Activated CD8-positive, alpha-beta memory T cell treated with anti-CD3 and anti-CD28 coated beads for 48 hours (primary cell): ENCODE results near the gene TASL.
"Not testable (repeated sequence)": the region's sequence is repeated elsewhere in the genome, so short reads cannot be mapped to it uniquely, and the experiment has no call there.

Experiments used
- DNase-seq, 3 experiments: peaks; one replicate each; pipeline ENCODE4 v3.0.0-alpha.2; 2020; ENCODE audit warnings: low read depth in 2 of 3, low spot score in 2 of 3

Gene TASL

DNA sequence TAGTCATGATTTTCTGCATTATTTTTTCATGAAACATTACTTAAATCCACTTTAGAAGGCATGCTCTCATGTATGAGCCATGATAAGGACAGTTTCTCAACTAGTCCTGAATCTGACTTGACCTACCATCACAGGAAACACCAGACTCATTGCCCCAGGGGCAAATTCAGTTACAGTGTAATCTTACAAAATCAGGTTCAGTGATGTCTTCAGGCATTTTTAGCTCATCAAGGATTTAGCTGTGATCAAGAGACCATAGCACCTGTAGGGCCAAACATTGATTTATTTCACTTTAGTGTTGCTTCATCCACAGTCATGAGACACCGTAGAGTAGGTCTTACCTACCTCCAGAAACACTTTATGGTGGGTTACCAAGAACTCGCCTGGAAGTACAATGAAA, 3.1 kb upstream of the TASL start:
- DNase-seq = no peak

DNA sequence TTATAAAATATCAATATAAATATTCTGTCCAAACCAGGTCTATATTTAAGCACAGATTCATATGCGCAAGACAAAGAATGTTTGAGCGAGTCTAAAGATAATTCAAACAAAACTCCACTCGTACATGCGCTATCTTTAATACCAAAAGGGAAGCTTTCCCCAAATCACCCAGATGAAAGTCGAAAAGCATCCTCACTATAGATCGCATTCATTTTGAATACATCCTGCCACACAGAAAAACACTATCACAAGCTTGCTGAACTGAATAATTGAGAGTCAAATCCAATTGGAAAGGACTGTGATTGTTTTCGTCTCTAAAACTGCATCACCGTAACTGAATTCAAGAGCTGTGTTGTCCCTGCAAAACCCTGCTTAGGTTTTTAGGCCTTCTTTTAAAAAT, 685 bp downstream of the TASL start:
- DNase-seq = no peak

DNA sequence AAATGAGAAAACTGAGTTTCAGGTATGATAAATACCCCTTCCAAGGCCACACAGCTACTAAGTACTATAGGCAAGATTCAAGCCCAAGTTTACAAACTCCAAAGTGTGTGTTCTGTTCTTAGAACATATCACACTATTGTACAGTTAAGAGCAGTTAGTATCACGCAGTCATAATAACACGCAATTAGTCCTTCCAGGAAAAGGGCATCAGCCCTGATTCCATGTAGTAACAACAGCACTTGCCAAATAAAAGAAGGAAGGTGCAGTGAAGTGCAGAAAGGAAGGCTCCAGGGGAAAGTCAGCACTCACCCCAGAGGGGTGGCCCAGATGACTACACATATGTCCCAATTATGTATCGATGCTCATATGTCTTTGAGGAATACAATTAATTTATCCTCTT, 4.4 kb downstream of the TASL start:
- no peak for DNase-seq

DNA sequence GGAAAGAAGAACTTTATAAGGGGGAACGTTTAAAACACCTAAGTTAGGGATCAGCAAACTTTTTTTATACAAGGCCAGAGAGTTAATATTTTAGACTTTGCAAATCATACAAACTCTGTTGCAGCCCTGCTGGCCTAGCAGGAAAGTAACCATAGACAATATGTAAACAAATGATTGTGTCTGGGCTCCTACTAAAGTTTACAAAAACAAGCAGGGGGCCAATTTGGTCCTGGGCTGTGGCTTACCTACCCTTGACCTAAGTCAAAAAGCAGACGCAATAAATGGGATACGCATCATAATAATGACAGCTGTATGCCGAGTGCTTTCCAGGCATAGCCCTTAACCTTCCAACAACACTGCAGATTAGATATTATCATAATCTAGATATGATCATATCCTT, 4.9 kb downstream of the TASL start:
- no peak for DNase-seq

DNA sequence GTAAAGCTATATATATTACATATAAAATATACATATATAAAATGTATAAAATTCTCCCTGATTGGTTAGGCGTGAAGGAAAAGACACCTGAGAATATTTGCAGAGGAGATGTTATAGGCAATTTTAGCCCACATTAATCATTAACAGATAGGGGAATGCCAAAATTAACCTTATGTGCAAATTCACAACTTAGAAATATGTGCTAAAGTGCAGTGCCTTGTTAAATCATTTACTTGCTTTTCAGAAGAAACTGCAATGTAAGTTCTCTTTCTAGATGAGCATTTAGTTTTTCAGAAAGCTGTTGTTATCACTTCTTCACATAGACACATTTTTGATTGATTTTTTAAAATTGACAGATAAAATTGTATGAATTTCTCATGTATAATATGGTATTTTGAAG, 5.6 kb downstream of the TASL start:
- DNase-seq = no peak

DNA sequence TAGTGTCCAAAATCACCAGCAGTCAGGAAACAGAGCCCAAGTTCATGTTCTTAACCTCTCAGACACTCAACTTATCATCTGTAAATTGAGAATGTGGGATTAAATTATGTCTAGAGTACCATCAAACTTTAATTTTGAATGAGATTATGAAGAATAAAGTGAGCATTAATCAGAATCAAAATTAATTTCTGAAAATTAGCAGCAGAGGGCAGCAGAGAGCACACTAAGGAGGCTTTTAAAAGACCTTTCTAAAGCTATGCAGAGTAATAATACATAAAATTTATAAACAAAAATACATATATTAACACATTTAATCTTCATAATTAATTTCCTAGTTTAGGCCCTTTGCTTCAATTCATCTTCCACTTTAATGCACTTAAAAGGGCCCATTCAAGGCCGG, 7.1 kb downstream of the TASL start:
- no peak for DNase-seq

DNA sequence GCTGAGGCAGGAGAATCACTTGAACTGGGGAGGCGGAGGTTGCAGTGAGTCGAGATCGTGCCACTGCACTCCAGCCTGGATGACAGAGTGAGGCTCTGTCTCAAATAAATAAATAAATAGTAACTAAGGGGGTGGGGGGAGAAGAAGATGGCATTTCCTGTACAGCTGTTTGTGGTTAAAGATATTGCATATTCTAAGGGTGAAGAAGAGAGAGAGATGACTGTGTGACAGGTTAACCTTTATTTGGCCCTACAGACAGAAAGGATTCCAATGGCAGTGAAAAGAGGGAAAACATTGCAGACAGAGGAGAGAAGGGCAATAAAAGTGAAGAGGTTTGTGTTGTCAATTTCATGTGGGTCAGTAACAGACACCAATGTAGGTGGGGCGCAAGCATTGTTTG, 9.4 kb downstream of the TASL start:
- DNase-seq = no peak

DNA sequence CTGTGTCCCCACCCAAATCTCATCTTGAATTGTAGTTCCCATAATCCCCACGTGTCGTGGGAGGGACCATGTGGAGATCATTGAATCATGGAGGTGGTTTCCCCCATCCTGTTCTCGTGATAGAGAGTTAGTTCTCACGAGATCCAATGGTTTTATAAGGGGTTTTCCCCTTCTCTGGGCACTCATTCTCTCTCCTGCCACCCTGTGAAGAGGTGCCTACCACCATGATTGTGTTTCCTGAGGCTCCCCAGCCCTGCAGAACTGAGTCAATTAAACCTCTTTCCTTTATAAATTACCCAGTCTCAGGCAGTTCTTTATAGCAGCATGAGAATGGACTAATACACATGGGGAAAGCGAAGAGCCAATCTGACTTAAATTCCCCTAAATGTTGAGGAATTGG, 14.5 kb downstream of the TASL start:
- DNase-seq = not testable (repeated sequence)

DNA sequence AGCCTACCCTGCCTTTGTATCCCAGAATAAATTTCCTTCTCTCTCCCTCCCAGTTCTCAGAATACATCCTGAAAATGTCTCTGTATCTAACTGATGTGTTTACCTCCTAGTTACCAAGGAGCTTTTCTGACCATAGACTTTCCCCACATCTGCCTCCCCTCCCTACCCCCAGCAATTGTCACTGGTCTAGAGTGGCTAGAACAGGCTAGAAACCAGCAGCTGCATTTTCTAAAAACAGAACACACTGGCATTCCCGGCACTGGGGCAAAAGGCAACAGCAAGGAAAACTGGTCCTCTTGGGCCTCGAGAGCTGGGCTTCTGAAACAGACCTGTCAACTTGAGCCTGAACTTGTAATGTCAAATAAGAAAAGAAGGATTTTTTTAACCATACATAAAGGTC, 16.4 kb downstream of the TASL start:
- DNase-seq = no peak

DNA sequence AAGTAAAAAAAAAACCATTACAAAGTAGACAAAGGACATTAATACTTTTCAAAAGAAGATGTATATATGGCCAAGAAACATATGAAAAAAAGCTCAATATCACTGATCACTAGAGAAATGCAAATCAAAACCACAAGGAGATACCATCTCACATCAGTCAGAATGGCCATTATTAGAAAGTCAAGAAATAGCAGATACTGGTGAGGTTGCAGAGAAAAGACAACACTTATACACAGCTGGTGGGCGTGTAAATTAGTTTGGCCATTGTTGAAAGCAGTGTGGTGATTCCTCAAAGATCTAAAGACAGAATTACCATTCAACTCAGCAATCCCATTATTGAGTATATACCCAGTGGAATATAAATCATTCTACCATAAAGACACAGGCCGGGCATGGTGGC, 39.3 kb downstream of the TASL start:
- no peak for DNase-seq

DNA sequence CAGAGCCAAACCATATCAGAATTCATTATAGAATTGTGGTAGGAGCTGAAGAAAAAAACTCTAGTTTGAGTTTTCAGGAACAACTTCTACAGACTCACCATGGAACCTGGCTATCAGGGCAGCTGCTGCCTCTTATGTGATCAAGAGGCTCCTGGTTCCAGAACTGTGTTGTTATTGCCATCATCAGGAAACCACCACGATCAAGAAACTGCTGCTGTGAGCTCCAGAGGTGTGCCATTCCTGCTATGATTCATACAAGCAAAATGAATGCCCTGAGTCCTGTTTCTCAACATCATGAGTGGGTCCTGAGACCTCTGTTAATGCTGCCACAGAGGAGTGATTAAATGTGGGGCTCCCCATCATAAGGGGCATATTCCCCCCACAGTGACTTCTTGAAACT, 43.7 kb downstream of the TASL start:
- no peak for DNase-seq

DNA sequence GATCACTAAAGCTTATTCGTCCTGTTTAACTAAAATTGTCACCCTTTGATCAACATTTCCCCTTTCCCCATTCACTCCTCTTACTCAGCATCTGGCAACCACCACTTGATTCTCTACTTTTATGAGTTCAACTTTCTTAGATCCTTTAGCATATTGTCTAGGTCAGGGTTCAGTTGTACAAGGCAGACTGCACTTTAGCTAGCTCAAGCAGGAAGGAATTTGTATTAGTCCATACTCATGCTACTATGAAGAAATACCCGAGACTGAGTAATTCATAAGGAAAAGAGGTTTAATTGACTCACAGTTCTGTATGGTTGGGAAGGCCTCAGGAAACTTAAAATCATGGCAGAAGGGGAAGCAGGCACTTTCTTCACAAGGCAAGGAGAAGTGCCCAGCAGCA, 44.3 kb downstream of the TASL start:
- no peak for DNase-seq

DNA sequence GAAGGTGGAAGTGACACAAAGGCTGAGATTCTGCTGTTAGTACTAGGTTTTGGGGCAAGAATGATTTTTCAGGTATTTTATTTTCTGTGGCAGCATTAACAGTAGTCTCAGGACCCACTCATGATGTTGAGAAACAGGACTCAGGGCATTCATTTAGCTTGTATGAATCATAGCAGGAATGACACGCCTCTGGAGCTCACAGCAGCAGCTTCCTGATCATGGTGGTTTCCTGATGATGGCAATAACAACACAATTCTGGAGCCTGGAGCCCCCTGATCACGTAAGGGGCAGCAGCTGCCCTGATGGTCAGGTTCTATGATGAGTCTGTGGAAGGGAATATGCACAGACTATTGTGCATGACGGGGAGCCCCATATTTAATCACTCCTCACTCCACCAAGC, 47.0 kb downstream of the TASL start:
- DNase-seq = no peak

DNA sequence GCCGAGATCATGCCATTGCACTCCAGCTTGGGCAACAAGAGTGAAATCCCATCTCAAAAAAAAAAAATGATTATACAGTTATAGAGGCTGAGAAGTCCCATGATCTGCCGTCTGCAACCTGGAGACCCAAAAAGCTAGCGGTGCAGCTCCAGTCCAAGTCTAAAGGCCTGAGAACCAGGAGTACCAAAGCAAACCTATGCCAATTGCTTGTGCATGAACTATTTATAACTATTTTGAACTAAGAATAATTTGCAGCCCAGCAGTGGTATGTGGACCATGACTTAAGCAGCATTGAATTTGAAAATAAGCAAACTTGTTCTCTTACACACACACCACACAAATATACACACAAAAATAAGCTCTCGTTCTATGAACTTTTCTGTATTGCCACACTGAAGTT, 51.8 kb downstream of the TASL start:
- no peak for DNase-seq

DNA sequence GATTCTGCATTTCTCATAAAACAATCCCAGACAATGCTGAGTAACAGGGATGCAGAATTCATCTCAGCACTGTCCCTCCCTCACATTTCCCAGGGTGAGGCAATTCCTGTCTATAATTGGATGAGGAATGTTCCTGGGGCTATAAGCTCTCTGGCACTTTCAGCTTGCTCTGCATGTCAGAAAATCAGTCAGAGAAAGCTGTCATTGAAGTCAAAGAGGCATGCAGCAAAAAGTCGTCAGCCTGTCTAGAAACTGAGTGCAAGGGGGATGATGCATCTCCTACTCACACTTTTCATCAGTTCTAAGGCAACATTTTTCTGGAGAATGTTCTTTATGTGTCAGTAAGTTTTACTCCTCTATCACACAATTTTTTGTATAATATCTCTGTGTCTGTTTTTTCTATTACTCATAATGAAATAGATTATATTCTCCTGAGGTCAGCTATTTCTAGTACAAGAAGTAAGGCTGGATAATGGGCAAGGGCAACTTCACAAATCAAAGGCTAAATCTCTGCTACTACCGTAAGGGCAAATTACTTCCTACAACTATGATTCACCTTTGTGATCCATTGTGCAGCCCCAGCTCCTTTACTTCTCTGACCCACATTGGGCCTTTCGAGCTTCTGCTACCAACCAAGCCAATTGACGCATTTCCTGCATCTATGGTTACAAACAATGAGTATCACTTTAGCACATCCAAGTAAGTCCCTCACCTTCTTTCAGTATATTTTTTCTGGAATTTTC, 56.0 kb downstream of the TASL start:
- no peak for DNase-seq

DNA sequence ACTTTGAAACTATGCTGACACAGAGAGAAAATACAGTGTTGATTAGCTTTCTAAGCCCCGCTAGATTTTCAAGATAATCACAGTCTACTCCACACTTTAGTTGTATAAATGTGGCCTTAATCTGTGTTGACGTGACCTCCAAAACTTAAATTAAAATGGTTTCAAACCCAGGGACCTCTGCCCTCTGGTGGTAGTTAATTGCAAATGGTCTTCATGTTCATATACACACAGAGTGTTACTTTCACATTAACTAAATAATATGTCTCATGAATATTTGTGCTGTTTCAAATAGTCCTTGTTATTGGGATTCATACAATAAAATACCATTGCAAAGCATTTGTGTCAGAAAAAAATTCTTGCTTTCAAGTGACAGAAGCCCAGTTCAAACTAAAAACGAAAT, 64.3 kb downstream of the TASL start:
- DNase-seq = no peak
